GM23338 (cell line): ENCODE data around the gene RAD52. TPM values are rescaled to one million over a fixed set of nuclear protein-coding genes. Genes with fewer than 3 reads are reported as not detected.

Source experiments
- ATAC-seq: fragments of 200-7000 bp; cut with Tn5 transposase; 3 replicates; pipeline ENCODE4 v1.9.1; 2020
- DNase-seq: peaks from one replicate; pipeline ENCODE4 v3.0.0-alpha.2; 2015; ENCODE audit warnings: low spot score
- H2AFZ ChIP-seq: fragments of 200-600 bp; sonication (generic); 2 replicates; pipeline ENCODE4 v1.8.0; 2016; ENCODE audit warnings: antibody characterized with exemption, mild to moderate bottlenecking, moderate library complexity
- H3F3A ChIP-seq: fragments of 200-600 bp; sonication (generic); replicated peaks from 2 replicates; pipeline ENCODE4 v1.8.0; 2017; ENCODE audit warnings: antibody characterized with exemption, mixed run types, low read depth
- H3K27ac ChIP-seq: fragments of 200-600 bp; sonication (generic); 2 replicates; pipeline ENCODE4 v1.6.1; 2016; ENCODE audit warnings: low read depth
- H3K27me3 ChIP-seq: fragments of 200-600 bp; sonication (generic); 2 replicates; pipeline ENCODE4 v1.8.0; 2016; ENCODE audit warnings: mild to moderate bottlenecking, mixed run types, moderate library complexity; ENCODE audit not compliant: insufficient read depth
- H3K36me3 ChIP-seq: fragments of 200-600 bp; sonication (generic); 2 replicates; pipeline ENCODE4 v1.8.0; 2016; ENCODE audit warnings: mild to moderate bottlenecking; ENCODE audit not compliant: insufficient read depth
- H3K4me1 ChIP-seq: fragments of 200-600 bp; sonication (generic); 2 replicates; pipeline ENCODE4 v1.8.0; 2016; ENCODE audit warnings: mild to moderate bottlenecking, moderate library complexity; ENCODE audit not compliant: insufficient read depth
- H3K4me2 ChIP-seq: fragments of 200-600 bp; sonication (generic); 2 replicates; pipeline ENCODE4 v1.7.1; 2017; ENCODE audit warnings: mixed run types
- H3K4me3 ChIP-seq: fragments of 200-600 bp; sonication (generic); 2 replicates; pipeline ENCODE4 v1.6.1; 2016; ENCODE audit warnings: mixed run types
- H3K79me2 ChIP-seq: fragments of 200-600 bp; sonication (generic); replicated peaks from 2 replicates; pipeline ENCODE4 v1.8.0; 2017; ENCODE audit warnings: mild to moderate bottlenecking; ENCODE audit not compliant: insufficient read depth
- H3K9me2 ChIP-seq: fragments of 200-600 bp; sonication (generic); 2 replicates; pipeline ENCODE4 v1.8.0; 2017; ENCODE audit not compliant: insufficient read depth
- H4K20me1 ChIP-seq: fragments of 200-600 bp; sonication (generic); replicated peaks from 2 replicates; pipeline ENCODE4 v1.8.0; 2017; ENCODE audit warnings: mild to moderate bottlenecking; ENCODE audit not compliant: insufficient read depth
- H3K27ac Mint-ChIP-seq: 2 replicates; pipeline ENCODE4 v1.8.0; 2020; ENCODE audit warnings: inconsistent platforms, mild to moderate bottlenecking, moderate library complexity, mixed read lengths
- H3K27me3 Mint-ChIP-seq: 3 replicates; pipeline ENCODE4 v1.8.0; 2022; ENCODE audit warnings: low read depth, mild to moderate bottlenecking, moderate library complexity, mixed read lengths, inconsistent platforms; ENCODE audit not compliant: insufficient read depth, poor library complexity
- H3K36me3 Mint-ChIP-seq: 3 replicates; pipeline ENCODE4 v1.8.0; 2021; ENCODE audit warnings: low read depth, mild to moderate bottlenecking, inconsistent platforms, moderate library complexity, mixed read lengths
- H3K4me1 Mint-ChIP-seq: 3 replicates; pipeline ENCODE4 v1.8.0; 2020; ENCODE audit warnings: mild to moderate bottlenecking, inconsistent platforms, mixed read lengths
- H3K4me3 Mint-ChIP-seq: 3 replicates; pipeline ENCODE4 v1.8.0; 2021; ENCODE audit warnings: moderate library complexity, mild to moderate bottlenecking, inconsistent platforms, mixed read lengths
- H3K9me3 Mint-ChIP-seq: 3 replicates; pipeline ENCODE4 v1.8.0; 2020; ENCODE audit warnings: moderate library complexity, mild to moderate bottlenecking, inconsistent platforms, mixed read lengths
- CREB1 ChIP-seq: fragments of 250-450 bp; sonication (Bioruptor Pico); IDR thresholded peaks from 2 replicates; pipeline ENCODE4 v1.5.0; 2020; ENCODE audit warnings: low read depth, mild to moderate bottlenecking, moderate library complexity
- CTCF ChIP-seq, 2 experiments: fragments of 200-600 bp in 1 of 2; sonication (generic) in 1 of 2; conservative IDR thresholded peaks; 2 replicates each; pipeline versions ENCODE4 v1.5.1 to v1.6.1; 2016 to 2017; ENCODE audit warnings: antibody characterized with exemption in 2 of 2, low read depth in 2 of 2, mild to moderate bottlenecking in 2 of 2, moderate library complexity in 1 of 2
- ETS1 ChIP-seq: IDR thresholded peaks from 2 replicates; pipeline ENCODE4 v1.6.1; 2016; ENCODE audit warnings: antibody characterized with exemption
- EZH2 ChIP-seq: fragments of 200-600 bp; sonication (generic); IDR thresholded peaks from one replicate; pipeline ENCODE4 v1.8.0; 2017; ENCODE audit warnings: antibody characterized with exemption, mild to moderate bottlenecking, low read depth; ENCODE audit not compliant: unreplicated experiment
- EZH2phosphoT487 ChIP-seq: fragments of 200-600 bp; sonication (generic); IDR thresholded peaks from one replicate; pipeline ENCODE4 v1.8.1; 2018; ENCODE audit warnings: antibody characterized with exemption; ENCODE audit not compliant: unreplicated experiment
- JUNB ChIP-seq: IDR thresholded peaks from one replicate; pipeline ENCODE4 v1.6.1; 2016; ENCODE audit warnings: antibody characterized with exemption; ENCODE audit not compliant: unreplicated experiment
- NANOG ChIP-seq: IDR thresholded peaks from 2 replicates; pipeline ENCODE4 v1.6.1; 2016; ENCODE audit warnings: antibody characterized with exemption, borderline replicate concordance
- POLR2AphosphoS5 ChIP-seq: IDR thresholded peaks from 2 replicates; pipeline ENCODE4 v1.6.1; 2016; ENCODE audit warnings: antibody characterized with exemption, low read depth
- REST ChIP-seq: IDR thresholded peaks from one replicate; pipeline ENCODE4 v1.6.1; 2018; ENCODE audit warnings: antibody characterized with exemption; ENCODE audit not compliant: unreplicated experiment
- ZNF114 ChIP-seq: fragments of 250-450 bp; sonication (Bioruptor Pico); IDR thresholded peaks from 2 replicates; pipeline ENCODE4 v1.5.0; 2020; ENCODE audit warnings: mild to moderate bottlenecking, moderate library complexity
- ZNF462 ChIP-seq: fragments of 250-450 bp; sonication (Bioruptor Pico); IDR thresholded peaks from 2 replicates; pipeline ENCODE4 v1.5.0; 2020; ENCODE audit warnings: mild to moderate bottlenecking, moderate library complexity
- polyA plus RNA-seq: library from polyadenylated mRNA; unstranded; fragments of >200 nt; fragmentation: Nextera tagmentation; extraction: Ambion mirVana; gene quantifications from 2 replicates; pipeline ENCODE4 v1.2.1, GENCODE V29; 2016
- total RNA-seq: library from RNA; depleted of rRNA; stranded (reverse); fragments of >200 nt; shearing (Covaris generic); gene quantifications from 2 replicates; pipeline ENCODE4 v1.2.3, GENCODE V29; 2014

Gene RAD52
- total and polyA plus RNA-seq, 2 experiments from 2014 or later, result 10.9 to 21.3 TPM

GRCh38 chr12:931060-931459, 18.4 kb downstream of the RAD52 start:
- H3K36me3 Mint-ChIP-seq, result peaks cover 59% of the 10 kb centered on the region

More at GRCh38 chr12:931060-931459, 18.4 kb downstream of the RAD52 start:
- Mint-ChIP-seq H3K27me3 (peaks cover 2% of the 10 kb centered on the region), H3K9me3 (no peaks in the 10 kb centered on the region; the same call in 2 of the 3 replicates), H3K4me1 (no peaks in the 10 kb centered on the region), H3K27ac (no peak overlapping the region), H3K4me3 (no peak overlapping the region)
- no peak overlapping the region for H3K4me2 ChIP-seq
- no peaks in the 10 kb centered on the region for H3K79me2 ChIP-seq
- no peaks in the 10 kb centered on the region for H3K27me3 ChIP-seq
- ATAC-seq (no peak), DNase-seq (no peak)
- no peak for TF ChIP-seq EZH2
- no peak for TF ChIP-seq JUNB
- TF ChIP-seq CREB1 (CRISPR knock-in tag), result no peak
- TF ChIP-seq REST, result no peak
- no peak for TF ChIP-seq ZNF462 (CRISPR knock-in tag)
- TF ChIP-seq ZNF114 (CRISPR knock-in tag), result no peak
- TF ChIP-seq POLR2AphosphoS5, result no peak
- TF ChIP-seq CTCF (conservative IDR thresholded peaks at IDR 0.05; ENCODE audit: low read depth in 2 of 2), result no peak
- TF ChIP-seq EZH2phosphoT487, result no peak
- TF ChIP-seq ETS1, result no peak
- TF ChIP-seq NANOG, result no peak
- H3K4me3 ChIP-seq, result no peak overlapping the region
- peaks cover under 1% of the 10 kb centered on the region; the same call in 1 of the 2 replicates for H4K20me1 ChIP-seq
- H3F3A ChIP-seq, result no peaks in the 10 kb centered on the region
- peaks cover 19% of the 10 kb centered on the region for H3K36me3 ChIP-seq
- no peak overlapping the region for H3K27ac ChIP-seq
- no peaks in the 10 kb centered on the region for H3K9me2 ChIP-seq
- no peaks in the 10 kb centered on the region for H3K4me1 ChIP-seq
- no peak overlapping the region for H2AFZ ChIP-seq
